Adrenal gland (tissue), 5 donors: ENCODE data around the gene COL21A1.

ENCODE experiments used
- POLR2A ChIP-seq, 2 donors: fragments of 450-650 bp; IDR thresholded peaks; one replicate each; pipeline ENCODE4 v1.6.1; 2017; ENCODE audit warnings: antibody characterized with exemption in 2 of 2, mild to moderate bottlenecking in 2 of 2, moderate library complexity in 1 of 2
- TF ChIP-seq, protein P1 (sequence below), 6 experiments: fragments of 450-650 bp in 4 of 6; fragments of 200-600 bp in 2 of 6; sonication (generic) in 1 of 6; IDR thresholded peaks; 1 replicate in 5 of 6; 2 replicates in 1 of 6; pipeline versions ENCODE4 v1.5.1 to v1.8.0; 2016 to 2021; ENCODE audit warnings: antibody characterized with exemption in 6 of 6, mild to moderate bottlenecking in 2 of 6, moderate library complexity in 1 of 6
- donor health status: DM: no; HTN: no; CAD: no.

DNA sequence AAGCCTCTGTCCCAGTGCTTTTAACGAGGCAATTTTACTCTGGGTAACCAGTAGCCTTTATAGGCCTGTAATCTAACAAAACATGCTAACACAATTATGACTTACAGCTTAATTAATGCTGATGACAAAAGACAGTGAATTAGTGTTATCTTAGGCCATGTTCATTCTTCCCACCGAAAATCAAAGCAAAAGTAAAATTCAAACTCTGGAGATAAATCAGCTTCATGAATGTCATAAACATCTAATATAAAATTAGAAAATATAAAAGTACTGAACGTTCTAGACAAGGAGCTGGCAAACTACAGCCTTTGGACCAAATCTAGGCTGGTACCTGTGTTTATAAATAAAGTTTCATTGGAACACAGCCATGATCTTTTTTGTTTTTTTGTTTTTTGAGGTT is 18.6 kb upstream of the COL21A1 start:
- TF ChIP-seq, protein P1, sequence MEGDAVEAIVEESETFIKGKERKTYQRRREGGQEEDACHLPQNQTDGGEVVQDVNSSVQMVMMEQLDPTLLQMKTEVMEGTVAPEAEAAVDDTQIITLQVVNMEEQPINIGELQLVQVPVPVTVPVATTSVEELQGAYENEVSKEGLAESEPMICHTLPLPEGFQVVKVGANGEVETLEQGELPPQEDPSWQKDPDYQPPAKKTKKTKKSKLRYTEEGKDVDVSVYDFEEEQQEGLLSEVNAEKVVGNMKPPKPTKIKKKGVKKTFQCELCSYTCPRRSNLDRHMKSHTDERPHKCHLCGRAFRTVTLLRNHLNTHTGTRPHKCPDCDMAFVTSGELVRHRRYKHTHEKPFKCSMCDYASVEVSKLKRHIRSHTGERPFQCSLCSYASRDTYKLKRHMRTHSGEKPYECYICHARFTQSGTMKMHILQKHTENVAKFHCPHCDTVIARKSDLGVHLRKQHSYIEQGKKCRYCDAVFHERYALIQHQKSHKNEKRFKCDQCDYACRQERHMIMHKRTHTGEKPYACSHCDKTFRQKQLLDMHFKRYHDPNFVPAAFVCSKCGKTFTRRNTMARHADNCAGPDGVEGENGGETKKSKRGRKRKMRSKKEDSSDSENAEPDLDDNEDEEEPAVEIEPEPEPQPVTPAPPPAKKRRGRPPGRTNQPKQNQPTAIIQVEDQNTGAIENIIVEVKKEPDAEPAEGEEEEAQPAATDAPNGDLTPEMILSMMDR (IDR thresholded peaks at IDR 0.05) = no peak
- TF ChIP-seq POLR2A (IDR thresholded peaks at IDR 0.05) = no peak
